HG02870 (cell line): ENCODE measurements around the gene PTPRM.
A peak's percentile ranks its signal among the peaks of the same experiment; 100 is the strongest.

Experiments
- ATAC-seq: cut with Tn5 transposase; IDR thresholded peaks from one replicate; pipeline ENCODE4 v1.9.1; 2021; ENCODE audit warnings: mild to moderate bottlenecking, moderate library complexity; ENCODE audit not compliant: unreplicated experiment

The PTPRM gene

DNA sequence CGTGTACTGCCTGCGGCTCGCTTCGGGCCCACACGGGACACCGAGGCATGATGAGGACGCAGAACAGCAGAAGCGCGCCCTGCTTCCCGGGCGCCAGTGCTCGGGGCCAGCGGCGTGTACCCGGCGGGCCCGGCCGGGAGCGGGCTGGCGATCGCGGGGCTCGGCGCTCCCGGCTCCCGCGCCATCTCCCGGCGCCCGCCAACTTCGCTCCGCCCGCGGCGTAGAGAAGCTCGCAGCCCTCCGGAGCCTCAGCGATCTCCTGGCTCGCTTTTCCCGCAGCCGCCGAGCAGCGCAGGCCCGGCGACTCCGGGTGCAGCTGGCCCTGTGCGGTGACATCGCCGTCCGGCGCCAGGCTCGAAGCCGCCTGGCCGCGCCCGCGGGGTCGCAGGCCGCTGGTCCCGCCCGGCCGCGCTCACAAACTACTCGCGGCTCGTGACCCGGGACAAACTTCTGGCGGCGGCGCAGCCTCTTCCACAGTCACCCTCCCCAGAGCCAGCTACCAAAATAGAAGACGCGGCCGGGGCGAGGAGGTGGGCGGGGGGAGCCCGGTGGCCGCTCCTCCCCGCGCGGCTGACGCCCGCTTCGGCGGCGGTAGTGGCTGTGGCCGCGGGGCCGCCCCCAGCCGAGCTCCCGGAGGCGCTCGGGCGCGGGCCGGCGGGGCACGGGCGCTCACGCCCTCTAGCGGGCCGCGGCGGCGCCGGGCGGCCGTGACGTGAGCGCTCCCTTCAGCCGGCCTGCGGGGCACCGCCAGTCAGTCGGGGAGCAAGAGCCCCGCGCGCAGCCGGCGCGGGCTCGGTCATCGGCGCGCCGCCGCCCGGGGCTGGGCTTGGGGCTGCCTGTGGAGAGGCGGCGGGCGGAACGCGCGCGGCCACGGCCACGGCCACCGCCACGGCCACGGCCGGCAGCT, at the start of gene PTPRM:
Gene PTPRM, plus strand, starts transcription at position 750 of the 907 bp plus-strand sequence. CDS start 503 bp downstream, outside the sequence.
- ATAC-seq: peak; percentile 80

DNA sequence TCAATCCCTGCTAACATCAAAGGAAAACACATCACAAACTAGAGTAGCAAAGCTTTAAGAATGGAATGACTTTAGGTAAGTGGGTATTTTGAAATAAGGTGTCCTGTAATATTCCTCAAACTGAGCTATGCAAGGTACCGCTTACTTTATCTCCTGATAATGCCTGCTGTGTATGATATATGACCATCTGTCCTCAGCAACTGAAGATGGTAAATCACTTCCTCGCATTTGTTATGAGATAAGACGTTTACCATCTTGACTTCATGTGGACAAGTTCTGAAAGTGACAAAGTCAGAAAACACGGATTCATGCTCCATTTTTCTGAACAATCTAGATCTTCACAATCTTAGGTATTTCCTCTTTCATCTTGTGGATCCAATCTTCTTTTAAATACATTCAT, 49.3 kb upstream of the PTPRM start:
- no peak for ATAC-seq

GRCh38 chr18:7520200-7520785, 46.8 kb upstream of the PTPRM start:
- no peak for ATAC-seq

DNA sequence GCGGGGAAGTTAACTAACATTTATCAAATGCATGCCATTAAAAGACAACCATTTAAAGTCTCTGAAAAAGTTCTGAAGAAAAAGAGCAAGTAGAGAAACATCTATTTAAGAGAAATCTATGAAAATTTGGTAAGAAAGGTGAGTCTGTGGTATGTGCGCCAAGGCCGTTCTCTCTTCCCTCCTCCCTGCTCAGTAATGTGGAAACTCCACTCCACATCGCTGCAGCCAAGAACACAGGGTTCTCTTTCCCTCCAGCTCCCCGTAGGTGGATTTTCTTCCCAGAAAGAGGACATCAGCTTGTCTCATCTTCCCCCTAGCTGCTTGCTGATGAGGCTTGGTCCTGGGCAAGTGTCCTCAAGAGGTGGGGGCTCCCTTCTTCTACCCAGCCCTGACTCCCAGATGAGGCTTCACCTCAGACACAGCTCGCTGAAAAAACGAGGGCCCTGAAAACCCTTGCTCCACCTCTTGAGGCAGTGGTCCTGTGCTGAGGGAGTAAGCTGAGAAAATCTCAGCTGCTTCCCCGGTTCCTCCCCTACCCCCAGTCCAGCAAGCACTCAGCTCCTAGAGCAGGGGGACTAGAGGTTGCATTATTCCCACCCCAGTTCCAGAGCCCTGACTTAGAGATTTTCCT, 45.8 kb upstream of the PTPRM start:
- ATAC-seq: no peak

GRCh38 chr18:7523772-7524171, 43.3 kb upstream of the PTPRM start:
- no peak for ATAC-seq

DNA sequence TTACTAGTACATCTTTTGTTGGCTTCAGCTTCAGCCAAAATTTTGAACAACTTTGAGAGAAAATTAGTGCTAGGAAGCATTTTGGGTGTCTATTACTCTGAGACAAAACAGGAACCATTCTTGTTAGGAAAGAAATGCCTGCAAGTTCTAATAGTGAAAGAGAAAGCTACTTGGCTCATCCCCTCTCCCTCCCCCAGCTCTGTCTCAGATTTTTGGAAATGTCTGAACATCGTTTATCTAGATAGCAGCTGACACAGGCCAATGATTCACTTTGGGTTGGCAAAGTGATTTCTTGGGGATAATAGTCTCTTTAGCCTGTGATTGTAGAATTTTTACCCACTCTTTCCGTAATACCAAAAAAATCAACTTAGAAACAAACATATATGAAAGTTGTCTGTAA, 42.3 kb upstream of the PTPRM start:
- no peak for ATAC-seq

- ATAC-seq: no peak
These were observed 34.2 kb upstream of the PTPRM start for GRCh38 chr18:7532942-7533341.

- ATAC-seq: no peak
These were observed 31.5 kb upstream of the PTPRM start for GRCh38 chr18:7535436-7536205.

DNA sequence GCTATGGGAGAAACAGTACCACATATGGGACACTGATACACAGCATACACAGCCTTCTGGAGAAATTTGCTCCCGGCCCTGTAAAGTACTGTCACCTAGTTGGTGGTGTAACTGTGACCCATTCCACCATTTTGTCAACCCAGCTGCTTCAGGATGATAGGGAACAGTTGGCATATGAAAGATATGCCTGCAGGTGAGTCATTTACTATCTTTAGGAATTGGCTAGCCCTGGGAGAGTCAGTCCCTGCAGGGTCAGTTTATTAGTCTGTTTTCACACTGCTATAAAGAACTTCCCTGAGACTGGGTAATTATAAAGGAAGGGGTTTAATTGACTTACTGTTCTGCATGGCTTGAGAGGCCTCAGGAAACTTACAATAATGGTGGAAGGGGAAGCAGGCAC, 30.0 kb upstream of the PTPRM start:
- no peak for ATAC-seq

DNA sequence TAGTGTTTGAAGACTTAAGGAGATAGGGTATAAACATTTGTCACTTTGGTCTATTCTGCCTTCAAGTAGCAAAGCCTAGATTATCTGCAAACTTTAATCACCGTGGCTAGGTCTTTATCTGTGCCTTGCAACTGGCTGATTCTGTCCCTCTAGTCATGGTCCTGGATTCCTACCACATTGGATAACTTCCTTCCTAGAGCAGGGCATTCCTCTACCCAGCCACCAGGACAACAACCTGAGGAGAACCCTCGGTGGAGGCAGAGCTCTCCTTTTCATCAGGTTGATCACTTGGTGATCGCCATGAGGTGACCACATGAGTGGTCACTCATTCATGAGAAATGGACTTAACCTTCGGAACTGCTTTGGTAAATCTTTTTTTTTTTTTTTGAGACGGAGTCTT, 25.3 kb upstream of the PTPRM start:
- ATAC-seq: no peak

DNA sequence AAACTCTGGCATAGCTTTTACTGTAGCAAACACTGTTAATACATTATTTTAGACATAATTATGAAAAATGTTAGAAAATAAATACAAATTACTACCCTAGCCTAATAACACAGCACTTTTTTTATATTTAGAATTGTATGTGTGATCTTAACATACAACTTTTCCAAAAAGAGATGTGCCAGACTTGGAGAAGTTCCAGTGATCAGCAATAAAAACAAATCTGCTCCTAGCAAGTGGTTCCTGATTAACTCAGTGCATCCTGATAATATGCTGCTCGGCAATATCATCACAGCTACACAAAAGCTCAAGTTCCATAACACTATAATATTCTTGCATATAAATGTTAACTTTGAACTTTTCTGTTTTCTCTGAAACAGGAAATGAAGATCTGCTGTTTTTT, 22.4 kb upstream of the PTPRM start:
- no peak for ATAC-seq

- no peak for ATAC-seq
These were observed 21.4 kb upstream of the PTPRM start for GRCh38 chr18:7545734-7546133.

- no peak for ATAC-seq
These were observed 18.9 kb upstream of the PTPRM start for GRCh38 chr18:7548221-7548620.

GRCh38 chr18:7548721-7549120, 18.4 kb upstream of the PTPRM start:
- ATAC-seq: no peak

- no peak for ATAC-seq
These were observed 9.1 kb upstream of the PTPRM start for GRCh38 chr18:7557973-7558372.

DNA sequence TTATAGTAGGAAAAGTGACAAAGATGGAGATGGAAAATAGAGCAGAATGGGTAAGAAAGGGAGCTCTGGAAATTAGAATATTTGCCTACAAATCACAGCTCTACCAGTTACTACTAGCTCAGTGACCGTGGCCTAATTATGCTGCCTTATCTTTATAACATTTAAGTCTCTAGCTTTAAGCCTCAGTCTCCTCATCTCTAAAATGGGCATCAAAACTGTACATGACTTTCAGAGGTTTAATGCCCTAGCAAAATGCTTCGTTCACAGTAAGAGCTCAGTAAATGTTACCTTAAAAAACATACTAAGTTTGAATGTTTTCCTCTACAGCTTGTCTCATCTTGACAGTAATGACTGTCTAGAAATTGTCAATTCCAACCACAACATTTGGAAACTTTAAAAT, 8.3 kb upstream of the PTPRM start:
- no peak for ATAC-seq

DNA sequence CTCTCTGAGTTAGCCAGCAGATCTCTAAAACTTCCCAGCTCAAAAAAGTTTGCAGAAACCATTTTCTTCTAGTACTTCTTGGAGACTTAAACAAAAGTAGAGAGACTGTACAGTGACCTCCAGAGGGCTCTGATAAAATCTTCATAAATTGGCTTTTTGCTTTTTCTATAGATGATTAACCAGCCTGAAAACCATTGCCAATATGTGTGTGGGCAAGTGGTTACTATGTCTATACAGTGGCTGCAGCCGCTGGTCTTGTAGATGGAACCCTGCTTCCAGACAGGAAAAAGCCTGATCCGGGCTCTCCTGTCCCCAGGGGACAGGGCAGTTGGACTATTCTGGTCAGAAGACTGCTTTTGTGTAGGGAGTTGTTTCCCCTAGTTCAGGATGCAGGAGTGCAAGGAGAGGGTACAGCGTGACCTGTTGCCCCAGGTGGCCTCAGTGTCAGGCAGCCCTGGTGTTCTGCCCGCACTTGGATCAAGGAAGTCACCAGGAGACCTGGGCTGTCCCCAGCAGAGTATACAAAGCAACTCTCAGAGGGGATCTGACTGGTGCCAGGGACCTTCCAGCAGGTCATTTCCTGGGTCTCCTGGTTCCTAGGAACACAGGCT, 7.3 kb upstream of the PTPRM start:
- ATAC-seq: no peak

DNA sequence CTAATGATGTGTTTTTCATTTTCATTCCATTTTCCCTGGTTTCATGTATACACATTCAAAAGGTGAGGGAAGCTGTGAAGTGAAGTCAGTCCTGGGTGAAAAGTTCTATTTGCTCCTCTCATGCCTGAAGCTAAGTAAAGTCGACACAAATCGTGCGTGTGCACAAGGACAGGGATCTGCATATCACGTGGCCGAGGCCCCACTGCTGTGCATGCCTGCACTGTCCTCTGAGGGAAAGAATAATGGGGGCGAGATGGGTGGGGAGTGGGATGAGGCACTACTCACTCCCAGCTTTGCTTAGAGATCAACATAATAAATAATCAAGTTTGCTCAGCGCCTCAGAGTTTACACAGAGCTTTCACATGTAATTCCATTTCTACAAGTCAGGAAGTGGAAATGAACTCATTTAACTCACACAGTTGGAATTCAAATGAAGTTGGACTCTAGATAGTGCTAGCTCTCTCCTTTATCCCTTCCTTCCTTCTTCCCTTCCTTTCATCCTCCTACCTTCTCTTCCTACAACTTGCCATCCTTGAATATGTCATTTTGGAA, 5.1 kb upstream of the PTPRM start:
- no peak for ATAC-seq

- no peak for ATAC-seq
These were observed 4.6 kb upstream of the PTPRM start for GRCh38 chr18:7562491-7562890.

- ATAC-seq: no peak
These were observed 1.4 kb upstream of the PTPRM start for GRCh38 chr18:7565677-7566076.

- ATAC-seq: no peak
These were observed 911 bp upstream of the PTPRM start for GRCh38 chr18:7566244-7566566.
